ENCODE measurements around the gene KDM5A. TPM values are rescaled to one million over a fixed set of nuclear protein-coding genes. Genes with fewer than 3 reads are reported as not detected.
"Not testable (repeated sequence)": the region's sequence is repeated elsewhere in the genome, so short reads cannot be mapped to it uniquely, and the experiment has no call there.

Gene KDM5A
- total RNA-seq, 1 experiment from 2014 or later, result 56.9 TPM

DNA sequence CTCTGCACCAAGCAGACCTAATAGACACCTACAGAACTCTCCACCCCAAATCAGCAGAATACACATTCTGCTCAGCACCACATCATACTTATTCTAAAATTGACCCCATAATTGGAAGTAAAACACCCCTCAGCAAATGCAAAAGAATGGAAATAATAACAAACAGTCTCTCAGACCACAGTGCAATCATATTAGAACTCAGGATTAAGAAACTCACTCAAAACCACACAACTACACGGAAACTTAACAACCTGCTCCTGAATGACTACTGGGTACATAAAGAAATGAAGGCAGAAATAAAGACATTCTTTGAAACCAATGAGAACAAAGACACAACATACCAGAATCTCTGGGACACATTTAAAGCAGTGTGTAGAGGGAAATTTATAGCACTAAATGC, 89.0 kb downstream of the KDM5A start:
- DNase-seq; H4K20me1 ChIP-seq (ENCODE audit: control insufficient read depth, insufficient read depth, insufficient read length); H3K56ac ChIP-seq (ENCODE audit: insufficient read length, low read depth, low read length); H3K4me3 Mint-ChIP-seq; H3K4ac ChIP-seq (ENCODE audit: low read depth, low read length); H3K27ac ChIP-seq (ENCODE audit: insufficient read length, low read depth, low read length); H3K14ac ChIP-seq (ENCODE audit: insufficient read depth, low read length); H3K9ac ChIP-seq (ENCODE audit: extremely low read depth, insufficient read length, low read length); H2BK120ac ChIP-seq (ENCODE audit: low read depth, low read length, poor library complexity, severe bottlenecking); H3K23ac ChIP-seq (ENCODE audit: insufficient read length, low read depth, low read length); H3K4me1 Mint-ChIP-seq; H4K91ac ChIP-seq (ENCODE audit: insufficient read length, low read depth, low read length); H3K4me1 ChIP-seq (ENCODE audit: insufficient read depth, low read length); H3T11ph ChIP-seq (ENCODE audit: low read length); H3K79me2 ChIP-seq (ENCODE audit: insufficient read depth, low read length); H3K23me2 ChIP-seq (ENCODE audit: insufficient read length, low read depth, low read length, poor library complexity, severe bottlenecking); H3K27me3 ChIP-seq (ENCODE audit: insufficient read depth, low read length); H2BK15ac ChIP-seq (ENCODE audit: low read depth, low read length); H2AK5ac ChIP-seq (ENCODE audit: insufficient read length, low read length); H2AFZ ChIP-seq (ENCODE audit: low read length); H3K27ac Mint-ChIP-seq; H2BK20ac ChIP-seq (ENCODE audit: low read depth, low read length, poor library complexity, severe bottlenecking); H3K9me3 ChIP-seq (ENCODE audit: control insufficient read depth, low read depth, low read length); H4K8ac ChIP-seq (replicated peaks; ENCODE audit: insufficient read length, low read depth, low read length); H2BK12ac ChIP-seq (ENCODE audit: insufficient read length, low read depth, low read length); H4K5ac ChIP-seq (ENCODE audit: insufficient read length, low read depth, low read length); H3K4me2 ChIP-seq (ENCODE audit: insufficient read depth, insufficient read length, low read length); H3K18ac ChIP-seq (ENCODE audit: insufficient read length, low read depth, low read length); H2BK5ac ChIP-seq (ENCODE audit: insufficient read length, low read length); H3K27me3 Mint-ChIP-seq (ENCODE audit: low read depth); H3K79me1 ChIP-seq (ENCODE audit: insufficient read depth, low read depth, low read length, poor library complexity, severe bottlenecking): not testable (repeated sequence)
- peaks cover 52 to 86% (median 72%) of the 10 kb centered on the region in 3 experiments for H3K36me3 Mint-ChIP-seq (ENCODE audit: insufficient read depth in 1 of 3, low read depth in 3 of 3)
- peaks cover 16 to 23% of the 10 kb centered on the region in 2 experiments for H3K9me3 Mint-ChIP-seq
- WGBS (ENCODE audit: extremely low coverage, insufficient read length, low lambda C conversion rate), result no CpG with 5 or more reads among the region's 1 CpG

DNA sequence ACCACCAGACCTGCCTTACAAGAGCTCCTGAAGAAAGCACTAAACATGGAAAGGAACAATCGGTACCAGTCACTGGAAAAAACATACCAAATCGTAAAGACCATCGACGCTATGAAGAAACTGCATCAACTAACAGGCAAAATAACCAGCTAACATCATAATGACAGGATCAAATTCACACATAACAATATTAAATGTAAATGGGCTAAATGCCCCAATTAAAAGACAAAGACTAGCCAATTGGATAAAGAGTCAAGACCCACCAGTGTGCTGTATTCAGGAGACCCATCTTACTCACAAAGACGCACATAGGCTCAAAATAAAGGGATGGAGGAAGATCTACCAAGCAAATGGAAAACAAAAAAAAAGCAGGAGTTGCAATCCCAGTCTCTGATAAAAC, 89.6 kb downstream of the KDM5A start:
- not testable (repeated sequence) for H3K4me1 ChIP-seq (ENCODE audit: insufficient read depth, low read length); H3K23me2 ChIP-seq (ENCODE audit: insufficient read length, low read depth, low read length, poor library complexity, severe bottlenecking); H3K79me2 ChIP-seq (ENCODE audit: insufficient read depth, low read length); H3K79me1 ChIP-seq (ENCODE audit: insufficient read depth, low read depth, low read length, poor library complexity, severe bottlenecking); H4K8ac ChIP-seq (replicated peaks; ENCODE audit: insufficient read length, low read depth, low read length); H2AFZ ChIP-seq (ENCODE audit: low read length); H2BK120ac ChIP-seq (ENCODE audit: low read depth, low read length, poor library complexity, severe bottlenecking); H3K4me1 Mint-ChIP-seq; H3K9ac ChIP-seq (ENCODE audit: extremely low read depth, insufficient read length, low read length); H3K27me3 ChIP-seq (ENCODE audit: insufficient read depth, low read length); H3K27ac Mint-ChIP-seq; H4K91ac ChIP-seq (ENCODE audit: insufficient read length, low read depth, low read length); H4K20me1 ChIP-seq (ENCODE audit: control insufficient read depth, insufficient read depth, insufficient read length); H2BK5ac ChIP-seq (ENCODE audit: insufficient read length, low read length); H2BK12ac ChIP-seq (ENCODE audit: insufficient read length, low read depth, low read length); H3T11ph ChIP-seq (ENCODE audit: low read length); H2BK20ac ChIP-seq (ENCODE audit: low read depth, low read length, poor library complexity, severe bottlenecking); H3K4ac ChIP-seq (ENCODE audit: low read depth, low read length); H3K14ac ChIP-seq (ENCODE audit: insufficient read depth, low read length); H2AK5ac ChIP-seq (ENCODE audit: insufficient read length, low read length); H4K5ac ChIP-seq (ENCODE audit: insufficient read length, low read depth, low read length); H3K4me2 ChIP-seq (ENCODE audit: insufficient read depth, insufficient read length, low read length); H3K27ac ChIP-seq (ENCODE audit: insufficient read length, low read depth, low read length); DNase-seq; H2BK15ac ChIP-seq (ENCODE audit: low read depth, low read length); H3K9me3 ChIP-seq (ENCODE audit: control insufficient read depth, low read depth, low read length); H3K18ac ChIP-seq (ENCODE audit: insufficient read length, low read depth, low read length); H3K23ac ChIP-seq (ENCODE audit: insufficient read length, low read depth, low read length); H3K4me3 Mint-ChIP-seq; H3K56ac ChIP-seq (ENCODE audit: insufficient read length, low read depth, low read length); H3K27me3 Mint-ChIP-seq (ENCODE audit: low read depth)
- Mint-ChIP-seq H3K9me3 (peaks cover 16 to 23% of the 10 kb centered on the region in 2 experiments), H3K36me3 (ENCODE audit: insufficient read depth in 1 of 3, low read depth in 3 of 3) (peaks cover 55 to 91% (median 76%) of the 10 kb centered on the region in 3 experiments)
- WGBS (ENCODE audit: extremely low coverage, insufficient read length, low lambda C conversion rate), result no CpG with 5 or more reads among the region's 5 CpGs

All from H9 (cell line).